ENCODE measurements around the gene MRTFB.

MRTFB gene

GRCh38 chr16:14203166-14203565 is 132.0 kb downstream of the MRTFB start:
- no peak overlapping the region for H3K27ac ChIP-seq (ENCODE audit: low read length)
- H3K9ac ChIP-seq (ENCODE audit: low read length in 2 of 2) = no peak overlapping the region
- H3K4me3 ChIP-seq (ENCODE audit: low read length in 2 of 2) = no peak overlapping the region
- H3K4me1 ChIP-seq (ENCODE audit: control insufficient read depth, insufficient read depth, low read length) = peaks cover 8% of the 10 kb centered on the region
- no peaks in the 10 kb centered on the region for H3K27me3 ChIP-seq (ENCODE audit: control insufficient read depth in 1 of 2, insufficient read depth in 2 of 2, low read length in 2 of 2)
- no peaks in the 10 kb centered on the region for H3K9me3 ChIP-seq (ENCODE audit: control insufficient read depth in 2 of 2, low read length in 2 of 2)
- peaks cover 0 to 5% of the 10 kb centered on the region in 2 donors for H3K36me3 ChIP-seq (ENCODE audit: control insufficient read depth in 2 of 2, insufficient read depth in 2 of 2, low read length in 2 of 2)

- H3K9me3 ChIP-seq (ENCODE audit: control insufficient read depth in 2 of 2, low read length in 2 of 2) = no peaks in the 10 kb centered on the region
- no peak overlapping the region for H3K4me3 ChIP-seq (ENCODE audit: low read length in 2 of 2)
- no peak overlapping the region for H3K27ac ChIP-seq (ENCODE audit: low read length)
- peaks cover 0 to 7% of the 10 kb centered on the region in 2 donors for H3K36me3 ChIP-seq (ENCODE audit: control insufficient read depth in 2 of 2, insufficient read depth in 2 of 2, low read length in 2 of 2)
- H3K9ac ChIP-seq (ENCODE audit: low read length in 2 of 2) = no peak overlapping the region
- H3K4me1 ChIP-seq (ENCODE audit: control insufficient read depth, insufficient read depth, low read length) = peaks cover 8% of the 10 kb centered on the region
- H3K27me3 ChIP-seq (ENCODE audit: control insufficient read depth in 1 of 2, insufficient read depth in 2 of 2, low read length in 2 of 2) = no peaks in the 10 kb centered on the region
Measured at GRCh38 chr16:14205666-14206065, 134.5 kb downstream of the MRTFB start.

- H3K36me3 ChIP-seq (ENCODE audit: control insufficient read depth in 2 of 2, insufficient read depth in 2 of 2, low read length in 2 of 2) = peaks cover 7 to 14% of the 10 kb centered on the region in 2 donors
- H3K9me3 ChIP-seq (ENCODE audit: control insufficient read depth in 2 of 2, low read length in 2 of 2) = no peaks in the 10 kb centered on the region
- H3K27me3 ChIP-seq (ENCODE audit: control insufficient read depth in 1 of 2, insufficient read depth in 2 of 2, low read length in 2 of 2) = no peaks in the 10 kb centered on the region
- no peak overlapping the region for H3K4me3 ChIP-seq (ENCODE audit: low read length in 2 of 2)
- no peak overlapping the region for H3K9ac ChIP-seq (ENCODE audit: low read length in 2 of 2)
- no peaks in the 10 kb centered on the region for H3K4me1 ChIP-seq (ENCODE audit: control insufficient read depth, insufficient read depth, low read length)
- no peak overlapping the region for H3K27ac ChIP-seq (ENCODE audit: low read length)
Measured at GRCh38 chr16:14211856-14212543, 140.9 kb downstream of the MRTFB start.

GRCh38 chr16:14215941-14216340 is 144.8 kb downstream of the MRTFB start:
- peaks cover 20 to 30% of the 10 kb centered on the region in 2 donors for H3K36me3 ChIP-seq (ENCODE audit: control insufficient read depth in 2 of 2, insufficient read depth in 2 of 2, low read length in 2 of 2)
- no peaks in the 10 kb centered on the region for H3K27me3 ChIP-seq (ENCODE audit: control insufficient read depth in 1 of 2, insufficient read depth in 2 of 2, low read length in 2 of 2)
- no peak overlapping the region for H3K27ac ChIP-seq (ENCODE audit: low read length)
- H3K4me3 ChIP-seq (ENCODE audit: low read length in 2 of 2) = no peak overlapping the region
- H3K9ac ChIP-seq (ENCODE audit: low read length in 2 of 2) = no peak overlapping the region
- H3K4me1 ChIP-seq (ENCODE audit: control insufficient read depth, insufficient read depth, low read length) = no peaks in the 10 kb centered on the region
- no peaks in the 10 kb centered on the region for H3K9me3 ChIP-seq (ENCODE audit: control insufficient read depth in 2 of 2, low read length in 2 of 2)

- Histone ChIP-seq H3K4me1 (ENCODE audit: control insufficient read depth, insufficient read depth, low read length) (no peaks in the 10 kb centered on the region), H3K27me3 (ENCODE audit: control insufficient read depth in 1 of 2, insufficient read depth in 2 of 2, low read length in 2 of 2) (no peaks in the 10 kb centered on the region), H3K27ac (ENCODE audit: low read length) (no peak overlapping the region), H3K9ac (ENCODE audit: low read length in 2 of 2) (no peak overlapping the region), H3K4me3 (ENCODE audit: low read length in 2 of 2) (no peak overlapping the region), H3K9me3 (ENCODE audit: control insufficient read depth in 2 of 2, low read length in 2 of 2) (no peaks in the 10 kb centered on the region), H3K36me3 (ENCODE audit: control insufficient read depth in 2 of 2, insufficient read depth in 2 of 2, low read length in 2 of 2) (peaks cover 23 to 32% of the 10 kb centered on the region in 2 donors)
Measured at GRCh38 chr16:14219983-14220382, 148.9 kb downstream of the MRTFB start.

- Histone ChIP-seq H3K4me3 (ENCODE audit: low read length in 2 of 2) (no peak overlapping the region), H3K27ac (ENCODE audit: low read length) (no peak overlapping the region), H3K4me1 (ENCODE audit: control insufficient read depth, insufficient read depth, low read length) (no peaks in the 10 kb centered on the region), H3K9me3 (ENCODE audit: control insufficient read depth in 2 of 2, low read length in 2 of 2) (no peaks in the 10 kb centered on the region), H3K9ac (ENCODE audit: low read length in 2 of 2) (no peak overlapping the region), H3K27me3 (ENCODE audit: control insufficient read depth in 1 of 2, insufficient read depth in 2 of 2, low read length in 2 of 2) (no peaks in the 10 kb centered on the region), H3K36me3 (ENCODE audit: control insufficient read depth in 2 of 2, insufficient read depth in 2 of 2, low read length in 2 of 2) (peaks cover 22 to 24% of the 10 kb centered on the region in 2 donors)
Measured at GRCh38 chr16:14223632-14224031, 152.5 kb downstream of the MRTFB start.

- H3K4me3 ChIP-seq (ENCODE audit: low read length in 2 of 2) = no peak overlapping the region
- H3K27ac ChIP-seq (ENCODE audit: low read length) = no peak overlapping the region
- no peaks in the 10 kb centered on the region for H3K4me1 ChIP-seq (ENCODE audit: control insufficient read depth, insufficient read depth, low read length)
- H3K9me3 ChIP-seq (ENCODE audit: control insufficient read depth in 2 of 2, low read length in 2 of 2) = no peaks in the 10 kb centered on the region
- peaks cover 12 to 21% of the 10 kb centered on the region in 2 donors for H3K36me3 ChIP-seq (ENCODE audit: control insufficient read depth in 2 of 2, insufficient read depth in 2 of 2, low read length in 2 of 2)
- H3K27me3 ChIP-seq (ENCODE audit: control insufficient read depth in 1 of 2, insufficient read depth in 2 of 2, low read length in 2 of 2) = no peaks in the 10 kb centered on the region
- no peak overlapping the region for H3K9ac ChIP-seq (ENCODE audit: low read length in 2 of 2)
Measured at GRCh38 chr16:14225457-14225856, 154.3 kb downstream of the MRTFB start.

GRCh38 chr16:14232106-14232864 is 161.2 kb downstream of the MRTFB start:
- no peak overlapping the region for H3K27ac ChIP-seq (ENCODE audit: low read length)
- H3K36me3 ChIP-seq (ENCODE audit: control insufficient read depth in 2 of 2, insufficient read depth in 2 of 2, low read length in 2 of 2) = peaks cover 32 to 34% of the 10 kb centered on the region in 2 donors
- no peaks in the 10 kb centered on the region for H3K9me3 ChIP-seq (ENCODE audit: control insufficient read depth in 2 of 2, low read length in 2 of 2)
- no peaks in the 10 kb centered on the region for H3K27me3 ChIP-seq (ENCODE audit: control insufficient read depth in 1 of 2, insufficient read depth in 2 of 2, low read length in 2 of 2)
- no peaks in the 10 kb centered on the region for H3K4me1 ChIP-seq (ENCODE audit: control insufficient read depth, insufficient read depth, low read length)
- peak overlapping the region in 1 of 2 donors; percentile 36 for H3K4me3 ChIP-seq (ENCODE audit: low read length in 2 of 2)
- H3K9ac ChIP-seq (ENCODE audit: low read length in 2 of 2) = no peak overlapping the region

- H3K27me3 ChIP-seq (ENCODE audit: control insufficient read depth in 1 of 2, insufficient read depth in 2 of 2, low read length in 2 of 2) = no peaks in the 10 kb centered on the region
- H3K4me3 ChIP-seq (ENCODE audit: low read length in 2 of 2) = no peak overlapping the region
- H3K4me1 ChIP-seq (ENCODE audit: control insufficient read depth, insufficient read depth, low read length) = no peaks in the 10 kb centered on the region
- no peak overlapping the region for H3K9ac ChIP-seq (ENCODE audit: low read length in 2 of 2)
- no peak overlapping the region for H3K27ac ChIP-seq (ENCODE audit: low read length)
- peaks cover 56 to 62% of the 10 kb centered on the region in 2 donors for H3K36me3 ChIP-seq (ENCODE audit: control insufficient read depth in 2 of 2, insufficient read depth in 2 of 2, low read length in 2 of 2)
- H3K9me3 ChIP-seq (ENCODE audit: control insufficient read depth in 2 of 2, low read length in 2 of 2) = no peaks in the 10 kb centered on the region
Measured at GRCh38 chr16:14236401-14236800, 165.3 kb downstream of the MRTFB start.

GRCh38 chr16:14238756-14239155 is 167.6 kb downstream of the MRTFB start:
- Histone ChIP-seq H3K4me3 (ENCODE audit: low read length in 2 of 2) (no peak overlapping the region), H3K27ac (ENCODE audit: low read length) (no peak overlapping the region), H3K27me3 (ENCODE audit: control insufficient read depth in 1 of 2, insufficient read depth in 2 of 2, low read length in 2 of 2) (no peaks in the 10 kb centered on the region), H3K4me1 (ENCODE audit: control insufficient read depth, insufficient read depth, low read length) (no peaks in the 10 kb centered on the region), H3K9ac (ENCODE audit: low read length in 2 of 2) (no peak overlapping the region), H3K9me3 (ENCODE audit: control insufficient read depth in 2 of 2, low read length in 2 of 2) (no peaks in the 10 kb centered on the region), H3K36me3 (ENCODE audit: control insufficient read depth in 2 of 2, insufficient read depth in 2 of 2, low read length in 2 of 2) (peaks cover 62 to 68% of the 10 kb centered on the region in 2 donors)

- H3K27ac ChIP-seq (ENCODE audit: low read length) = no peak overlapping the region
- no peak overlapping the region for H3K4me3 ChIP-seq (ENCODE audit: low read length in 2 of 2)
- H3K36me3 ChIP-seq (ENCODE audit: control insufficient read depth in 2 of 2, insufficient read depth in 2 of 2, low read length in 2 of 2) = peaks cover 60 to 62% of the 10 kb centered on the region in 2 donors
- H3K9ac ChIP-seq (ENCODE audit: low read length in 2 of 2) = no peak overlapping the region
- H3K27me3 ChIP-seq (ENCODE audit: control insufficient read depth in 1 of 2, insufficient read depth in 2 of 2, low read length in 2 of 2) = no peaks in the 10 kb centered on the region
- no peaks in the 10 kb centered on the region for H3K4me1 ChIP-seq (ENCODE audit: control insufficient read depth, insufficient read depth, low read length)
- no peaks in the 10 kb centered on the region for H3K9me3 ChIP-seq (ENCODE audit: control insufficient read depth in 2 of 2, low read length in 2 of 2)
Measured at GRCh38 chr16:14239791-14240190, 168.7 kb downstream of the MRTFB start.
